ENCODE data around the gene SUMO2.
A peak's percentile ranks its signal among the peaks of the same experiment; 100 is the strongest.
"Not testable (repeated sequence)": the region's sequence is repeated elsewhere in the genome, so short reads cannot be mapped to it uniquely, and the experiment has no call there.

SUMO2 gene

GRCh38 chr17:75181608-75182318 is 996 bp downstream of the SUMO2 start:
- DNase-seq (ENCODE audit: low spot score), result peak; percentile 22

DNA sequence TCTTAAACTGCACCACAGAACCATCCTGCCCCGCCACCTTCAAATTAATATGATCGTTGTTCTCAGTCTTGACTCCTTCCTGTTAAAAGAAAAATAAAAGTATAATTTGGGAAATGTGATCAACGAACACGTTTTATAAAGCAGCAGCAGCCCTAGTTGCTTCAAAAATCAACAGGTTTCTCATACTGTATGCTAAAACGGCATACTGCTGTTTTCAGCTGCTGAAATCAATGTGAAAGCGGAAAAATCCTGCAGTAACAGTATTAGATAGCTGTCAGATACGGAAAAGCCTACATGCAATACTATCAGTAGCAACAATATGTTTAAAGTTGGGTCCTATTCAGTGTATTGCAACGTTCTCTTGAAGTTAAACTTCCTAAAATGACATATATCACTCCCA is 1.6 kb downstream of the SUMO2 start:
- no peak for DNase-seq (ENCODE audit: low spot score)

- no peak for DNase-seq (ENCODE audit: low spot score)
Measured at GRCh38 chr17:75178453-75178852, 4.3 kb downstream of the SUMO2 start.

GRCh38 chr17:75176625-75177024 is 6.1 kb downstream of the SUMO2 start:
- DNase-seq (ENCODE audit: low spot score), result no peak

GRCh38 chr17:75174996-75175395 is 7.8 kb downstream of the SUMO2 start:
- DNase-seq (ENCODE audit: low spot score), result no peak

GRCh38 chr17:75173526-75173925 is 9.2 kb downstream of the SUMO2 start:
- DNase-seq (ENCODE audit: low spot score), result no peak

DNA sequence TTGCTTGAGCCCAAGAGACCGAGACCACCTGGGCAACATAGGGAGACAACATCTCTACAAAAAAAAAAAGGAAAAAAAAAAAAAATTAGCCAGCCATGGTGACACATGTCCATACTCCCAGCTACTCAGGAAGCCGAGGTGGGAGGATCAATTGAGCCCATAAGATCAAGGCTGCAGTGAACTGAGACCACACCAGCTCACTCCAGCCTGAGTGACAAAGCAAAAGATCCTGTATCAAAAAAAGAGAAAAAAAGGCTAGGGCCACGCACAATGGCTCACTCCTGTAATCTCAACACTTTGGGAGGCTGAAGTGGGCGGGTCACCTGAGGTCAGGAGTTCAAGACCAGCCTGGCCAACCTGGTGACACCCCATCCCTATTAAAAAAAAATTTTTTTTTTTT is 13.8 kb downstream of the SUMO2 start:
- no peak for DNase-seq (ENCODE audit: low spot score)

GRCh38 chr17:75164606-75165005 is 18.2 kb downstream of the SUMO2 start:
- DNase-seq (ENCODE audit: low spot score), result not testable (repeated sequence)

- no peak for DNase-seq (ENCODE audit: low spot score)
Measured at GRCh38 chr17:75163074-75163473, 19.7 kb downstream of the SUMO2 start.

DNA sequence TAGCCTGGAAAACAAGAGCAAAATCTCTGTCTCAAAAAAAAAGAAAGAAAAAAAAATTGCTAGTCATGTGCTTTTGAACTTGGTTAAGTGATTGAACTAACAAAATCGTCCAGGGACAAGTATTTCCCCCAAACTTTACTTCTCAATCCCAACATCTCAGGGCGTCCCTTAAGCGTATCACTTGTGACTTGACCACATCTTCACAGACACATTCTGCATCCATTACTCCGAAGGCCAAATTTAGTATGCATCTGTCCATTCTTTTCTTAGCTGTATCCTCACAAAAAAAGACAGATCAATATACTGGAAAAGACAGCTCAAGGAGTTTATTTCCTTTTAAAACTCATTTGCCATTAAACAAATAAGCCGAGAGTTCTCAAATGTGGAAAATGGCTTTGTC is 22.5 kb downstream of the SUMO2 start:
- DNase-seq (ENCODE audit: low spot score), result no peak

DNA sequence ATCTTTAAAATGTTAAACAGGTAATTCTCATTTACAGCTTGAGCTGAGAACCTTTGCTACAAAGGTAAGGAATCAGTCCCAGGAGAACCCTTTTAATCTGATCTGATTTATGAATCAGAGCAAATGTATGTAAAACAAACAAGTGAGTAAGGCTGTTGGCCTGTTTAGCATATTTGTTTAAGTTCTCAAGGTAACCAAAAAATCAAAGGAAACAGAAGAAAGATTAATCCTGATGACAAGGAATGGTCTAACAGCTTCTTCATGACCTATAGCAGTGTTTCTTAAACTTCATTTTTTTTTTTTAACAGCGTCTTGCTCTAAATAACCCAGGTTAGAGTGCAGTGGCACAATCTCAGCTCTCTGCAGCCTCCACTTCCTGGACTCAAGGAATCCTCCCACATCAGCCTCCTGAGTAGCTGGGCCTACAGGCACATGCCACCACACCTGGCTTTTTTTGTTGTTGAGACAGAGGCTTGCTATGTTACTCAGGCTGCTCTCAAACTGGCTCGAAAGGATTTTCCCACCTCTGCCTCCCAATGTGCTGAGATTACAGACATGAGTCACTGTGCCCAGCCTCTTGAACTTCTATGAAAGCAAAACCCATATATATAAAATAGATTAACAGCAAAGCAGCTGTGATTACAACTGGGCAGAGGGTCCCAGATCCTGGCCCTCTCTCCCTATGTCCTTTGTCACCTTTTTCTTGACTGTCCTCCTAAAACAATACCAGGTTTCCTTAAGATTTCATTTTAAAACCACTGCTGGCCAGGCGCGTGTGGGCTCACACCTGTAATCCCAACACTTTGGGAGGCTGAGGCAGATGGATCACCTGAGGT is 23.3 kb downstream of the SUMO2 start:
- no peak for DNase-seq (ENCODE audit: low spot score)

- not testable (repeated sequence) for DNase-seq (ENCODE audit: low spot score)
Measured at GRCh38 chr17:75158480-75158879, 24.3 kb downstream of the SUMO2 start.

DNA sequence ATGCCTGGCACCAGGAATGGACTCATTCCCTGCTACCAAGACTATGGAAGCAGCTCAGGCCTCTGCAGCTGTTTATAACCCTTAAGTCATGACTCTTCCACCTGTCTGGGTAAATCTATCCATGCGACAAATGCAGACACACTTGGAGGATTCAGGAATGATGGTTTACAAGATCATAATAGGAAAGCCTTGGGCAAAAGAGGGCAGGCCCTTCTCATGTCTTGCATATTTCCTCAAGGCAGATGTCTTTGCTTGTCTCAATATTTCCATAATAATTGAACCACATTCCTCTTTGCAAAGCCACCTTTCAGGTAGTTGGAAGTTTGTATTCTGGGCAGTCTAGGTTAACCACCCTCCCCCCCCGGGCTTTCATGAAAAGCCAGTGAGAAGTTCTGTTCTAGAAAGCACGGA is 27.6 kb downstream of the SUMO2 start:
- no peak for DNase-seq (ENCODE audit: low spot score)

DNA sequence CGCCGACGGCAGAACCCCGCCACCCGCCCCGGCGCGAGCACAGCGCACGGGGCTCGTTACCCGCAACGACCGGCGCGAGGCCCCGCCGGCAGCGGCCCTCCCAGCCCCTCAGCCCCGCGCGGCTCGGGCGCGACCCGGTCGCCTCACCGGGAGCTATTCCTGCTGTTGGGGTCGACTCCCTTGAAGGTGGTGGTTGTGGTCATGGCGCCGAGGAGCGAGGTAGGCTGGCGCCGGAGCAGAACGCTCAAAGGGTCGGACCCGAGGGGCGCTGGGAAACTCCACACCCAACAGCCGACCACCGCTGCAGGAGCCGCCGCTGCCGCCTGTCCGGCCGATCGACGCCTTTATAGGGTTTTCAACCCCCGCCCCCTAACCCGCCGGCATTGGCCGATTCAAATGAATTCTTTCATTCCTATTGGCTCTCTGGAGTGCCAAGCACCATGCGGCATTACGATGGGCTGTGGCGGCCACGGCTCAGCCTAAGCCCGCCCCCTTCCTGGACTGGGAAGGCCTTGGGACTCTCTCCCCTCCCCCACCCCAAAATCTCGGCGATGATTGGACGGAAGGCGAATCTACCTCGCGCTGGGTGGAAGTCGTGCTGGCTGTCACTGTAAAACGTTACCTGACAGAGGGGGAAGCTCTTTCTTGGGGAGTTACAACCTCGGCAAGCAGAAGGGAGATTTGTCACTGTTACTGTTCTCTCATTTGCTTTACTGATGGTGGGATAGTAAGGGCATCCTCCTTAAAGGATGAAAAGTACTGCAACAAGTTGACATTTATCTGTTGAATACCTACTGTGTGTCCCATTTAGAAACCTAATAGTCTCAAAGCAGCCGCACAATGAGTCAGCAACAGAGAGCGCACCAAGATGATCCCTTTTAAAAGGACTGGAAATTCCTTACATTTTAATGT is 28.3 kb downstream of the SUMO2 start, which contains the start of gene JPT1:
JPT1 (minus strand) TSS at position 318 of the 912 bp plus-strand sequence; CDS start at position 203, 115 bp downstream.
- peak; percentile 99 for DNase-seq (ENCODE audit: low spot score)

- no peak for DNase-seq (ENCODE audit: low spot score)
Measured at GRCh38 chr17:75153780-75154194, 29.0 kb downstream of the SUMO2 start.

GRCh38 chr17:75152922-75153779 is 29.6 kb downstream of the SUMO2 start:
- no peak for DNase-seq (ENCODE audit: low spot score)

GRCh38 chr17:75152523-75152921 is 30.2 kb downstream of the SUMO2 start:
- DNase-seq (ENCODE audit: low spot score), result no peak

GRCh38 chr17:75151930-75152329 is 30.8 kb downstream of the SUMO2 start:
- no peak for DNase-seq (ENCODE audit: low spot score)

DNA sequence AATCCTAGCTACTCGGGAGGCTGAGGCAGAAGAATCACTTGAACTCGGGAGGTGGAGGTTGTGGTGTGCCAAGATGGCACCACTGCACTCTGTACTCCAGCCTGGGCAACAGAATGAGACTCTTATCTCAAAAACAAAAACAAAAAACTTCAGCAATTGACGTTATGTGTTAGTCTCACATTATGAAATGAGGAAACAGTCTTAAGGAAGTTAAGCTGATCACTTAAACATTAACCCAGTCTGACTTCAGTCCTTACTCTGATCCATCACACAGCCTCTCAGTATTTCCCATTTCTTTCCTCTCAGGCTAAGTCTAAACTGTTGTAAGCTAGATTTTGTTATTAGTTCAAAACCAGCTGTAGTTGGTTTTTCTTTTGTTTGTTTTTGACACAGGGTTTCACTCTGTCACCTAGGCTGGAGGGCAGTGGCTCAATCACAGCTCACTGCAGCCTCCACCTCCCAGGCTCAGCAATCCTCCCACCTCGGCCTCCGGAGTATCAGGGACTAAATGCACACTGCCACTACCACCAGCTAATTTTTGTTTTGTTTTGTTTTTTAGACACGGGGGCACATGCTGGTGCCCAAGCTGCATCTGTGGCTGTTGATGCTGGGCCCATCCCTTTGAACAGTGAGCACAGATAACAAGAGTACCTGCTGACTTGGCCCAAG is 34.7 kb downstream of the SUMO2 start:
- DNase-seq (ENCODE audit: low spot score), result no peak

DNA sequence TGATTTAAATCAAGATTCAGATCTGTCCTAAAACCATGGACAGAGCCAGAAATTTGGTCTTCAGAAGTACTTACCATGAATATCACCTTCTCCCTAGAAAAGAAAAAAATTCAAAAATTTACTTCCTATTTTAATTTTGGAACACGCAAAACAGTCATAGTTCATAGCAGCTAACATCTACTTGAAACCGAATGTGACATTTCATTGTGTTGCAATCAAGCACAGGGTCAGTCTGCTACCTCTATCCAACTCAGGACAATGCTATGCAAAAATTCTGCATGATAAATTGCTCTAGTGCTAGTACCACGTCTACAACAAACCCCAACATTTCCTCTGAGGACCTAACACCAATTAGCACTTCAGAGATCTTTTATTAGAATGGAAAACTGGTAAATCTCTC is 36.2 kb downstream of the SUMO2 start:
- DNase-seq (ENCODE audit: low spot score), result no peak

Measured in CD4-positive, alpha-beta T cell treated with Interleukin-15 for 4 hours (primary cell).